ENCODE results near the gene CLCN1. TPM values are rescaled to one million over a fixed set of nuclear protein-coding genes. Genes with fewer than 3 reads are reported as not detected.

Gene CLCN1
- total and polyA plus RNA-seq, 2 of the 8 experiments (the other 6 are each of a cell fraction or from before 2014, with no cell fraction given), result 0.36 to 0.41 TPM

DNA sequence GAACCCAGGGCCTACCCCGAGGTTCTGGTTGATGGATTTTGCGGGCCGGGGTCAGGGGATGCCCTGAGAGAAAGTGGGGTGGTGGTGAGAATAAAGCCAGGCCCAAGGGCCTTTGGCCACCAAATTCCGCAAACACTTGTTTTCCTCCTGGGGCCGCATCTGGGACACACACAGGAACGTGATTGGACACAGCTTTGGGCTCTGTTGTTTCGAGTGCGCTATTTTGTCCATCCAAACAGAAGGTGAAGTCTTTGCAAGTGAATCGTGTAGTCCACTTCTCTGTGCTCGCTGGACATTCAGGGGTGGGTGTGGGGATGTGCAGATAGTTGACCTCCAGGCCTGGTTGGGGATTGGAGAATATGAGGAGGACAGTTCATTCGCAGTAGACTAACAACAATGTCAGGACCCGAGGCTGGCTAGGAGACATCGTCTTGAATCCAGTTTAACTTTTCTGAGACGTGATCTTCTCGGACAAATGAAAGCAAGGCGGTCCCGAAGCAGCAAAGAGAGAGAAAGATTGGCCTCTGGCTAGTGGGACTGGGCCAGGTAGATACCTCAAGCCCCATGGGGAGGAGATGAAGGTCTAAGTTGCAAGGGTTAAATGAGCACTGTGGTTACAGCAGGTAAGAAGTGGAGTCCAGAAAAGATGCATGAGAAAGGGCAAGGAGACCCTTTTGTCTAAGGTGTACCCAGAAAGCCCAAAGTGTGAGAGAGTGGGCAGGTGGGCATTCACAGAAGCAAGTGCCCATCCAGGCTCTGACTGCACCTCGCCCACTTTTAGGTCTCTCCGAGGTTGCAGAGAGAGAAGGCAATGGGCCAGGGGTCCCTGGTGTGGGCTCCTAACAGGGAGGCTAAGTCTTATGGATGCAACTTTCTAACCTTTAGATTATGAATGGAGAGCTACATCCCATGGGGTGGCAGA is 47.4 kb downstream of the CLCN1 start:
- CTCF ChIA-PET (ENCODE audit: partially characterized antibody), result interaction anchor here (0.6 to 5.3 kb wide), 4 partner anchors 7 to 56 kb away, joined by 3 to 25 read pairs (median 4); partner anchors contain the start of gene ZYX
- peak overlapping the region in 1 of 4 experiments; percentile 69; a peak in 1 of 7 replicates for H3K9ac ChIP-seq (replicated peaks in 1 of 4; ENCODE audit: extremely low read depth in 1 of 4, low read depth in 3 of 4, low read length in 3 of 4)

More for the DNA sequence above, 47.4 kb downstream of the CLCN1 start:
- H2BK120ac ChIP-seq (replicated peaks; ENCODE audit: low read depth, low read length), result no peak overlapping the region
- TF ChIP-seq ASH2L (IDR thresholded peaks at IDR 0.05; ENCODE audit: low read length) (peak; percentile 46), SIX5 (IDR thresholded peaks at IDR 0.05; ENCODE audit: low read depth, low read length) (no peak), BCL11A (IDR thresholded peaks at IDR 0.05; ENCODE audit: low read depth in 2 of 2, low read length in 2 of 2) (no peak)
- H2BK5ac ChIP-seq (ENCODE audit: low read depth, low read length), result 0 out of 2 replicates have a peak overlapping the region, but pooled peaks have one; percentile 15
- H3K27me3 ChIP-seq (replicated peaks in 1 of 4; ENCODE audit: control insufficient read depth in 3 of 4, extremely low read depth in 1 of 4, insufficient read depth in 3 of 4, low read length in 3 of 4), result peaks cover 0 to 13% (median 8%) of the 10 kb centered on the region in 4 experiments; a peak in 4 of 7 replicates
- peak overlapping the region; percentile 65; the same call in 1 of the 2 replicates for H2AK5ac ChIP-seq (ENCODE audit: low read depth, low read length)
- peaks cover 4 to 13% (median 11%) of the 10 kb centered on the region in 4 experiments for H3K4me1 ChIP-seq (replicated peaks in 1 of 4; ENCODE audit: control insufficient read depth in 3 of 4, insufficient read depth in 4 of 4, low read length in 3 of 4)
- peak overlapping the region; percentile 6; the same call in 1 of the 2 replicates for H3K18ac ChIP-seq (ENCODE audit: extremely low read depth, low read length)
- no peak overlapping the region for H4K91ac ChIP-seq (replicated peaks; ENCODE audit: insufficient read length, low read length)
- peaks cover 16% of the 10 kb centered on the region for H3K23me2 ChIP-seq (ENCODE audit: low read depth, low read length)
- no peak overlapping the region for H3K14ac ChIP-seq (ENCODE audit: insufficient read length)
- peak overlapping the region; percentile 27 for H2BK12ac ChIP-seq (ENCODE audit: low read depth, low read length)
- DNase-seq (ENCODE audit: low read depth in 1 of 2, low spot score in 2 of 2) (no peak), FAIRE-seq (peak; percentile 48)
- no peaks in the 10 kb centered on the region for H3K79me2 ChIP-seq (ENCODE audit: control insufficient read depth in 1 of 2, insufficient read depth in 2 of 2, low read length in 2 of 2)
- no peak overlapping the region for H3K23ac ChIP-seq (ENCODE audit: insufficient read length)
- H2AFZ ChIP-seq (ENCODE audit: low read length), result peak overlapping the region; percentile 79; the same call in 1 of the 2 replicates
- H2BK15ac ChIP-seq (ENCODE audit: low read length), result peak overlapping the region; percentile 8; the same call in 1 of the 2 replicates
- H4K20me1 ChIP-seq (replicated peaks in 1 of 2; ENCODE audit: control insufficient read depth in 1 of 2, insufficient read depth in 2 of 2, low read length in 2 of 2), result no peaks in the 10 kb centered on the region
- H3K4me3 ChIP-seq (ENCODE audit: extremely low read depth in 1 of 4, insufficient read depth in 2 of 4, low read depth in 3 of 4, low read length in 4 of 4), result peak overlapping the region; percentile 72 to 98 (median 76)
- no peaks in the 10 kb centered on the region for H3K79me1 ChIP-seq (ENCODE audit: low read depth, low read length)
- H4K5ac ChIP-seq (ENCODE audit: insufficient read length, low read depth, low read length), result peak overlapping the region; percentile 51
- H3K36me3 ChIP-seq (ENCODE audit: control insufficient read depth in 2 of 4, insufficient read depth in 4 of 4, low read length in 3 of 4), result peaks cover 0 to 10% (median 2%) of the 10 kb centered on the region in 4 experiments; a peak in 1 of 8 replicates
- H3K9me3 ChIP-seq (ENCODE audit: insufficient read depth in 2 of 2, low read depth in 1 of 2, low read length in 1 of 2), result no peaks in the 10 kb centered on the region
- H3K56ac ChIP-seq (replicated peaks; ENCODE audit: insufficient read length, low read depth, low read length), result no peak overlapping the region
- H3K4me2 ChIP-seq (ENCODE audit: insufficient read depth in 1 of 2, low read depth in 2 of 2, low read length in 2 of 2), result peak overlapping the region; percentile 88 to 100
- no peak overlapping the region; the same call in 1 of the 2 replicates for H4K8ac ChIP-seq (ENCODE audit: extremely low read depth, insufficient read depth, low read length)
- POLR2A ChIA-PET (ENCODE audit: partially characterized antibody), result interaction anchor here (1.1 to 18.8 kb wide), 10 partner anchors 12 to 47 kb away, joined by 3 to 233 read pairs (median 6); partner anchors contain the start of gene ZYX
- H3K4ac ChIP-seq (replicated peaks; ENCODE audit: insufficient read length, low read depth, low read length), result no peak overlapping the region
- H3K27ac ChIP-seq (ENCODE audit: low read depth, low read length), result no peak overlapping the region
- WGBS, 2 experiments (ENCODE audit: extremely low coverage in 1 of 2, insufficient coverage in 1 of 2, insufficient read length in 1 of 2, insufficient replicate concordance in 2 of 2, low coverage in 1 of 2, low lambda C conversion rate in 2 of 2, missing lambda C conversion rate in 1 of 2), result 42% methylated on average over 19 of the region's 19 CpGs; no CpG with 5 or more reads in 1 of the 2 experiments
- H2BK20ac ChIP-seq (ENCODE audit: low read length), result peak overlapping the region; percentile 97
